Endothelial cell of umbilical vein (primary cell): Measurements from ENCODE around the gene AKNAD1. TPM values are rescaled to one million over a fixed set of nuclear protein-coding genes. Genes with fewer than 3 reads are reported as not detected.

ENCODE experiments used
- BruUV-seq: library from RNA; stranded (reverse); fragments of 400-500 nt; replicated peaks from 2 replicates; lab custom pipeline; 2021; lab: Mats Ljungman, UMichigan
- CTCF ChIA-PET: fragments of 300-600, 350-600 bp; sonication (Branson Sonifier 250); formaldehyde crosslinking; loops from one replicate; lab custom pipeline; 2021; ENCODE audit warnings: antibody characterized with exemption, inconsistent platforms; lab: Charles Lee
- POLR2A ChIA-PET: fragments of 300-600, 350-600 bp; sonication (Branson Sonifier 250); formaldehyde crosslinking; loops from one replicate; lab custom pipeline; 2021; ENCODE audit warnings: antibody characterized with exemption, inconsistent platforms; lab: Charles Lee
- DNase-seq: peaks from one replicate; pipeline ENCODE4 v3.0.0-alpha.2; 2011; ENCODE audit warnings: low read depth, low spot score
- FAIRE-seq: peaks from 2 replicates; lab custom pipeline; 2011; peaks lifted over from hg19 to GRCh38; lab: Jason Lieb, UNC
- H2AFZ ChIP-seq: 2 replicates; pipeline ENCODE4 v1.6.0; 2012; ENCODE audit warnings: low read depth, low read length, control low read depth, inconsistent platforms
- H3K27ac ChIP-seq: 2 replicates; pipeline ENCODE4 v1.5.1; 2011; ENCODE audit warnings: low read depth, mild to moderate bottlenecking, control low read depth, low read length, moderate library complexity; ENCODE audit not compliant: insufficient read depth
- H3K27me3 ChIP-seq, 2 experiments: 2 replicates each; pipeline versions ENCODE4 v1.6.0 to v1.6.1; 2011; ENCODE audit warnings: low read length in 2 of 2, mixed read lengths in 1 of 2; ENCODE audit not compliant: control insufficient read depth in 2 of 2, insufficient read depth in 2 of 2
- H3K36me3 ChIP-seq, 2 experiments: 2 replicates in 1 of 2; 3 replicates in 1 of 2; pipeline ENCODE4 v1.5.1; 2011; ENCODE audit warnings: low read length in 2 of 2, mild to moderate bottlenecking in 1 of 2, moderate library complexity in 1 of 2; ENCODE audit not compliant: control insufficient read depth in 2 of 2, insufficient read depth in 2 of 2; ENCODE audit errors: extremely low read depth in 1 of 2
- H3K4me1 ChIP-seq: 3 replicates; pipeline ENCODE4 v1.5.1; 2011; ENCODE audit warnings: mild to moderate bottlenecking, low read length; ENCODE audit not compliant: control insufficient read depth, insufficient read depth; ENCODE audit errors: extremely low read depth
- H3K4me2 ChIP-seq: 2 replicates; pipeline ENCODE4 v1.6.1; 2011; ENCODE audit warnings: low read length, control low read depth, mixed read lengths; ENCODE audit not compliant: insufficient read depth
- H3K4me3 ChIP-seq, 3 experiments: fragments of 200-600 bp in 1 of 3; sonication (generic), shearing (Covaris generic) in 1 of 3; replicated peaks in 1 of 3; 2 replicates each; pipeline ENCODE4 v1.5.1; 2011 to 2016; ENCODE audit warnings: control low read depth in 3 of 3, low read length in 3 of 3, mild to moderate bottlenecking in 2 of 3, inconsistent platforms in 1 of 3, low read depth in 1 of 3, moderate library complexity in 1 of 3; ENCODE audit not compliant: insufficient read depth in 1 of 3
- H3K79me2 ChIP-seq: 2 replicates; pipeline ENCODE4 v1.6.0; 2012; ENCODE audit warnings: low read length, inconsistent platforms; ENCODE audit not compliant: control insufficient read depth, insufficient read depth
- H3K9ac ChIP-seq: replicated peaks from 2 replicates; pipeline ENCODE3; 2011; ENCODE audit warnings: low read length, control low read depth; ENCODE audit not compliant: insufficient read depth; ENCODE audit errors: extremely low read depth
- H3K9me1 ChIP-seq: replicated peaks from 3 replicates; pipeline ENCODE4 v1.6.0; 2011; ENCODE audit warnings: mild to moderate bottlenecking, low read length; ENCODE audit not compliant: control insufficient read depth, insufficient read depth; ENCODE audit errors: extremely low read depth
- H3K9me3 ChIP-seq: replicated peaks from 2 replicates; pipeline ENCODE4 v1.5.1; 2012; ENCODE audit warnings: low read length, inconsistent platforms; ENCODE audit not compliant: control insufficient read depth, insufficient read depth
- H4K20me1 ChIP-seq: replicated peaks from 2 replicates; pipeline ENCODE3; 2011; ENCODE audit warnings: mild to moderate bottlenecking, low read length; ENCODE audit not compliant: control insufficient read depth, insufficient read depth; ENCODE audit errors: extremely low read depth
- EZH2 ChIP-seq: IDR thresholded peaks from 2 replicates; pipeline ENCODE4 v1.6.1; 2012; ENCODE audit warnings: borderline replicate concordance, low read depth, mild to moderate bottlenecking, moderate library complexity, low read length, inconsistent platforms; ENCODE audit not compliant: severe bottlenecking
- FOS ChIP-seq: IDR thresholded peaks from 2 replicates; pipeline ENCODE4 v1.6.1; 2011; ENCODE audit warnings: mild to moderate bottlenecking, low read length, moderate library complexity, borderline replicate concordance; ENCODE audit not compliant: insufficient read depth
- GATA2 ChIP-seq: IDR thresholded peaks from 2 replicates; pipeline ENCODE4 v1.7.0; 2011; ENCODE audit warnings: low read depth, mild to moderate bottlenecking, moderate library complexity, mixed read lengths, low read length; ENCODE audit not compliant: insufficient read length, insufficient read depth
- JUN ChIP-seq: IDR thresholded peaks from 2 replicates; pipeline ENCODE4 v1.6.1; 2011; ENCODE audit warnings: borderline replicate concordance, low read depth; ENCODE audit not compliant: insufficient read length, insufficient read depth
- MYC ChIP-seq: IDR thresholded peaks from one replicate; pipeline ENCODE4 v1.6.1; 2011; ENCODE audit warnings: mild to moderate bottlenecking, low read depth, low read length
- POLR2A ChIP-seq: IDR thresholded peaks from 2 replicates; pipeline ENCODE4 v1.6.1; 2012; ENCODE audit warnings: low read depth, mild to moderate bottlenecking, control low read depth, low read length
- POLR2AphosphoS5 ChIP-seq: IDR thresholded peaks from 2 replicates; pipeline ENCODE4 v1.6.1; 2012; ENCODE audit warnings: low read depth, mild to moderate bottlenecking, control low read depth, low read length, moderate library complexity; ENCODE audit not compliant: insufficient read depth
- dilution Hi-C: fragments of 300-500 bp; cut with MboI; formaldehyde crosslinking; loops from one replicate; pipeline ENCODE4 v1.15.0; 2019; ENCODE audit warnings: low sequenced_read_pairs; ENCODE audit not compliant: extremely low pct_ligation_motif_present
- intact Hi-C: fragments of 100-400 bp; cut with micrococcal nuclease; formaldehyde crosslinking; loops from one replicate; pipeline ENCODE4 v1.10.0; 2022
- polyA plus RNA-seq, 4 experiments: library from polyadenylated mRNA; depleted of rRNA in 3 of 4; stranded (reverse) in 3 of 4; unstranded in 1 of 4; fragments of >200 nt; gene quantifications; 2 replicates each; pipeline versions ENCODE4 v1.2.1 to v1.2.3, GENCODE V29; 2011 to 2012; ENCODE audit warnings: missing spikeins in 1 of 4
- total RNA-seq: library from RNA; stranded (reverse); gene quantifications from 2 replicates; pipeline ENCODE4 v1.2.3, GENCODE V29; 2021
- TF ChIP-seq, protein P1 (sequence below): IDR thresholded peaks from 2 replicates; pipeline ENCODE4 v1.6.1; 2011; ENCODE audit not compliant: insufficient read depth, insufficient read length
- TF ChIP-seq, protein P2 (sequence below), 2 donors: IDR thresholded peaks; 1 replicate in 1 of 2; 2 replicates in 1 of 2; pipeline ENCODE4 v1.5.1; 2011; ENCODE audit warnings: low read length in 2 of 2, mild to moderate bottlenecking in 2 of 2, moderate library complexity in 2 of 2, control low read depth in 1 of 2, inconsistent platforms in 1 of 2, low read depth in 1 of 2; ENCODE audit not compliant: insufficient read depth in 1 of 2; ENCODE audit errors: extremely low read depth in 1 of 2

The AKNAD1 gene
- total and polyA plus RNA-seq, 2 donors (not counting 3 experiments of a cell fraction or from before 2014, with no cell fraction given), result not detected

DNA sequence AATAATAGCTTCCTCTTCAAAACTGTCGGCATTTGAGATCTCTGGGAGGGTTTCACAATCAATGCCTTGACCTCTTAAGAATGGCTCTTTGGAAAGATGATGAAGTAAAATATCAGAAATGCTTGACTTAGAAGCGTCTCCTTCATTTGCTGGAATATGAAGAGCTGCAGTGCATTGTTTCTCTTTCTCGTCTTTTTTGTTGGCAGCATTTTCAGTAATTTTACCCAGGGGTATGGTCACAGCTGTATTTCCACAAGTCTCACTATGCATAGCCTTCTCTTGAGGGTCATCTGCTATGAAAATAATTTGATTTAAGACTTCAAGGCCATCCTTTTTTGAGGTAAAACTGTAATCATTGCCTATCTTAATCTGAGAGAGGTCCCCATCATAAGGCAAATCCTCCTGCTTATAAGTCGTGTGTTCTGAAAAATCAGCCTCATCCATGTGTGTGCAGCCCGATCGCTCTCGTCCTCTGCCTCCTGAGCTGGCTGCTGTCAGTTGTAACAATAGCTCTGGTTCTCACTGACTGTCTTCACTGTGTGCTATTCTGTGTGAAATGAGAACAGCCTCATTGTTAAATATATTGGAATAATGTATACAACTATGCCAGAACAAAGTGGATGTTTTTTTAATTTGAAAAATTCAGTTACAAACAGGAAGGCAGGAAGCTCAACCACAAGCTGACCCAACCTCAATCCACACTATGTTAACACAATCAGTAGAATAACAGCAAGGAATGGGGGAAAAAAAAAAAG lies 4.5 kb downstream of the AKNAD1 start:
- Histone ChIP-seq H3K4me2 (peak overlapping the region; percentile 50), H3K9me3 (no peaks in the 10 kb centered on the region), H3K4me1 (no peaks in the 10 kb centered on the region), H4K20me1 (no peaks in the 10 kb centered on the region), H3K79me2 (no peaks in the 10 kb centered on the region), H3K36me3 (no peaks in the 10 kb centered on the region), H3K9ac (no peak overlapping the region), H3K4me3 (no peak overlapping the region), H3K9me1 (no peaks in the 10 kb centered on the region), H2AFZ (peak overlapping the region; percentile 55), H3K27ac (no peak overlapping the region), H3K27me3 (peaks cover 15 to 27% of the 10 kb centered on the region in 2 experiments)
- no peak for FAIRE-seq
- no TSS peak for BruUV-seq
- peak; percentile 39 for DNase-seq
- CTCF ChIA-PET, result interaction anchor here (0.7 to 2.1 kb wide), 9 partner anchors 9 to 260 kb away, joined by 3 to 9 read pairs (median 4); a partner anchor contains a TSS
- POLR2A ChIA-PET, result interaction anchor here (1.2 kb wide), 1 partner anchor 35 kb away, joined by 3 read pairs; no protein-coding TSS in a partner anchor
- TF ChIP-seq, protein P1, sequence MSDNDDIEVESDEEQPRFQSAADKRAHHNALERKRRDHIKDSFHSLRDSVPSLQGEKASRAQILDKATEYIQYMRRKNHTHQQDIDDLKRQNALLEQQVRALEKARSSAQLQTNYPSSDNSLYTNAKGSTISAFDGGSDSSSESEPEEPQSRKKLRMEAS, result no peak
- TF ChIP-seq POLR2A, result no peak
- no peak for TF ChIP-seq EZH2
- TF ChIP-seq POLR2AphosphoS5, result no peak
- TF ChIP-seq JUN, result no peak
- no peak for TF ChIP-seq MYC
- dilution Hi-C loops (no loop called here), intact Hi-C loops (loop anchor here (2.0 kb wide), 1 partner anchor 22 kb away; no protein-coding TSS in a partner anchor)

DNA sequence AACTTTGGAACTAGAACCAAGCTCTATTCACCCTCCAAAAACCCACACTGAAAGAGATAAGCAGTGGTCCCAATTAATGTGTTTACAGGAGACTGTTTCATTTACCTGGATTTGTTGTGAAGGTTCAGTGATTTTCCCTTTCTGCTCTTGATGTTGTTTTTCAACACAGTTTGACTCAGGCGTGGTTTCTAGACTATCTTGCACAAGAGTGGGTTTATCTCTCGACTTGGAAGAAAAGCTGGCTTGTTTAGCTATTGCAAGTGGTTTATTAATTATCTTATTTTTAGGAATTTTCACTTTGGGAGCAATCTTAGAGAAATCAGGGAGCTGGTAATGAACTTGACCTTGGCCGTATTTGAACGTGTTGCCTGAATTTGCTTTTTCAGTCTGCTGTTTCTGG lies 5.3 kb downstream of the AKNAD1 start:
- ChIA-PET POLR2A (no interaction called here), CTCF (interaction anchor here (0.9 to 2.1 kb wide), 7 partner anchors 10 to 261 kb away, joined by 3 to 9 read pairs (median 4); a partner anchor contains a TSS)
- DNase-seq (no peak), FAIRE-seq (no peak)
- H2AFZ ChIP-seq, result no peak overlapping the region
- no peaks in the 10 kb centered on the region for H4K20me1 ChIP-seq
- no peak overlapping the region for H3K4me3 ChIP-seq
- no peaks in the 10 kb centered on the region for H3K79me2 ChIP-seq
- no peaks in the 10 kb centered on the region for H3K4me1 ChIP-seq
- no peaks in the 10 kb centered on the region for H3K9me3 ChIP-seq
- dilution Hi-C loops (no loop called here), intact Hi-C loops (no loop called here)
- no TSS peak for BruUV-seq
- peaks cover 12 to 19% of the 10 kb centered on the region in 2 experiments for H3K27me3 ChIP-seq
- no peak overlapping the region for H3K27ac ChIP-seq
- H3K4me2 ChIP-seq, result no peak overlapping the region
- no peaks in the 10 kb centered on the region for H3K36me3 ChIP-seq
- H3K9me1 ChIP-seq, result no peaks in the 10 kb centered on the region
- TF ChIP-seq POLR2A (no peak), FOS (no peak), GATA2 (no peak), POLR2AphosphoS5 (no peak), MYC (no peak), EZH2 (no peak), JUN (no peak)
- TF ChIP-seq, protein P2, sequence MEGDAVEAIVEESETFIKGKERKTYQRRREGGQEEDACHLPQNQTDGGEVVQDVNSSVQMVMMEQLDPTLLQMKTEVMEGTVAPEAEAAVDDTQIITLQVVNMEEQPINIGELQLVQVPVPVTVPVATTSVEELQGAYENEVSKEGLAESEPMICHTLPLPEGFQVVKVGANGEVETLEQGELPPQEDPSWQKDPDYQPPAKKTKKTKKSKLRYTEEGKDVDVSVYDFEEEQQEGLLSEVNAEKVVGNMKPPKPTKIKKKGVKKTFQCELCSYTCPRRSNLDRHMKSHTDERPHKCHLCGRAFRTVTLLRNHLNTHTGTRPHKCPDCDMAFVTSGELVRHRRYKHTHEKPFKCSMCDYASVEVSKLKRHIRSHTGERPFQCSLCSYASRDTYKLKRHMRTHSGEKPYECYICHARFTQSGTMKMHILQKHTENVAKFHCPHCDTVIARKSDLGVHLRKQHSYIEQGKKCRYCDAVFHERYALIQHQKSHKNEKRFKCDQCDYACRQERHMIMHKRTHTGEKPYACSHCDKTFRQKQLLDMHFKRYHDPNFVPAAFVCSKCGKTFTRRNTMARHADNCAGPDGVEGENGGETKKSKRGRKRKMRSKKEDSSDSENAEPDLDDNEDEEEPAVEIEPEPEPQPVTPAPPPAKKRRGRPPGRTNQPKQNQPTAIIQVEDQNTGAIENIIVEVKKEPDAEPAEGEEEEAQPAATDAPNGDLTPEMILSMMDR (IDR thresholded peaks at IDR 0.05; ENCODE audit: extremely low read depth in 1 of 2, insufficient read depth in 1 of 2, low read depth in 1 of 2, low read length in 2 of 2), result no peak
- TF ChIP-seq, protein P1, result no peak
- H3K9ac ChIP-seq, result no peak overlapping the region
